ENCODE measurements around the gene SEC22C.
"Not testable (repeated sequence)": the region's sequence is repeated elsewhere in the genome, so short reads cannot be mapped to it uniquely, and the experiment has no call there.

Gene SEC22C

GRCh38 chr3:42602961-42603360, 21.2 kb upstream of the SEC22C start:
- H3K9ac ChIP-seq (ENCODE audit: insufficient read length, low read depth) = no peak overlapping the region
- H3K4me1 ChIP-seq (ENCODE audit: insufficient read depth, insufficient read length) = no peaks in the 10 kb centered on the region
- H3K36me3 ChIP-seq (ENCODE audit: insufficient read depth, insufficient read length, low read length) = peaks cover 43% of the 10 kb centered on the region

GRCh38 chr3:42601896-42602581, 20.3 kb upstream of the SEC22C start:
- no peaks in the 10 kb centered on the region for H3K9me3 ChIP-seq (ENCODE audit: insufficient read depth, low read length)
- no peaks in the 10 kb centered on the region for H3K27me3 ChIP-seq (ENCODE audit: insufficient read depth, insufficient read length)
- no peak for DNase-seq (ENCODE audit: low read depth, low spot score)
- peak overlapping the region; percentile 86 for H3K4me3 ChIP-seq (ENCODE audit: insufficient read length, low read depth)
- peak overlapping the region; percentile 98 for H3K9ac ChIP-seq (ENCODE audit: insufficient read length, low read depth)
- TF ChIP-seq YY1 (IDR thresholded peaks at IDR 0.05; ENCODE audit: insufficient read depth, insufficient read length) (no peak), ZNF274 (IDR thresholded peaks at IDR 0.05; ENCODE audit: low read depth, low read length) (no peak), SUZ12 (IDR thresholded peaks at IDR 0.05; ENCODE audit: extremely low read depth, insufficient read depth, insufficient read length) (no peak)
- peaks cover 34% of the 10 kb centered on the region for H3K36me3 ChIP-seq (ENCODE audit: insufficient read depth, insufficient read length, low read length)
- H3K4me1 ChIP-seq (ENCODE audit: insufficient read depth, insufficient read length) = no peaks in the 10 kb centered on the region

More at GRCh38 chr3:42602961-42603360, 21.2 kb upstream of the SEC22C start:
- no peak for DNase-seq (ENCODE audit: low read depth, low spot score)
- no peaks in the 10 kb centered on the region for H3K27me3 ChIP-seq (ENCODE audit: insufficient read depth, insufficient read length)
- TF ChIP-seq ZNF274 (IDR thresholded peaks at IDR 0.05; ENCODE audit: low read depth, low read length) = no peak
- TF ChIP-seq YY1 (IDR thresholded peaks at IDR 0.05; ENCODE audit: insufficient read depth, insufficient read length) = no peak
- TF ChIP-seq SUZ12 (IDR thresholded peaks at IDR 0.05; ENCODE audit: extremely low read depth, insufficient read depth, insufficient read length) = no peak
- no peak overlapping the region for H3K4me3 ChIP-seq (ENCODE audit: insufficient read length, low read depth)
- H3K9me3 ChIP-seq (ENCODE audit: insufficient read depth, low read length) = no peaks in the 10 kb centered on the region

- no peaks in the 10 kb centered on the region for H3K27me3 ChIP-seq (ENCODE audit: insufficient read depth, insufficient read length)
- peak; percentile 49 for DNase-seq (ENCODE audit: low read depth, low spot score)
- H3K4me1 ChIP-seq (ENCODE audit: insufficient read depth, insufficient read length) = no peaks in the 10 kb centered on the region
- peak overlapping the region; percentile 86 for H3K4me3 ChIP-seq (ENCODE audit: insufficient read length, low read depth)
- H3K36me3 ChIP-seq (ENCODE audit: insufficient read depth, insufficient read length, low read length) = peaks cover 29% of the 10 kb centered on the region
- H3K9me3 ChIP-seq (ENCODE audit: insufficient read depth, low read length) = no peaks in the 10 kb centered on the region
- H3K9ac ChIP-seq (ENCODE audit: insufficient read length, low read depth) = peak overlapping the region; percentile 98
- TF ChIP-seq ZNF274 (IDR thresholded peaks at IDR 0.05; ENCODE audit: low read depth, low read length) (no peak), SUZ12 (IDR thresholded peaks at IDR 0.05; ENCODE audit: extremely low read depth, insufficient read depth, insufficient read length) (no peak), YY1 (IDR thresholded peaks at IDR 0.05; ENCODE audit: insufficient read depth, insufficient read length) (no peak)
Observed at GRCh38 chr3:42600958-42601675, 19.4 kb upstream of the SEC22C start.

- Histone ChIP-seq H3K36me3 (ENCODE audit: insufficient read depth, insufficient read length, low read length) (peaks cover 32% of the 10 kb centered on the region), H3K27me3 (ENCODE audit: insufficient read depth, insufficient read length) (no peaks in the 10 kb centered on the region), H3K4me1 (ENCODE audit: insufficient read depth, insufficient read length) (no peaks in the 10 kb centered on the region), H3K4me3 (ENCODE audit: insufficient read length, low read depth) (peak within 1 kb of the TSS; percentile 86), H3K9me3 (ENCODE audit: insufficient read depth, low read length) (no peaks in the 10 kb centered on the region), H3K9ac (ENCODE audit: insufficient read length, low read depth) (peak within 1 kb of the TSS; percentile 98)
- DNase-seq (ENCODE audit: low read depth, low spot score) = peak; percentile 97
- TF ChIP-seq SUZ12 (IDR thresholded peaks at IDR 0.05; ENCODE audit: extremely low read depth, insufficient read depth, insufficient read length) = no peak
- TF ChIP-seq YY1 (IDR thresholded peaks at IDR 0.05; ENCODE audit: insufficient read depth, insufficient read length) = no peak
- no peak for TF ChIP-seq ZNF274 (IDR thresholded peaks at IDR 0.05; ENCODE audit: low read depth, low read length)
Observed at GRCh38 chr3:42600111-42600957, 18.6 kb upstream of the SEC22C start, which contains the start of gene NKTR. Gene NKTR, plus strand, starts transcription at chr3:42600686. Its CDS starts 321 bp downstream, at chr3:42601007.

- not testable (repeated sequence) for DNase-seq (ENCODE audit: low read depth, low spot score); H3K4me1 ChIP-seq (ENCODE audit: insufficient read depth, insufficient read length); H3K9ac ChIP-seq (ENCODE audit: insufficient read length, low read depth); H3K9me3 ChIP-seq (ENCODE audit: insufficient read depth, low read length); H3K27me3 ChIP-seq (ENCODE audit: insufficient read depth, insufficient read length); H3K4me3 ChIP-seq (ENCODE audit: insufficient read length, low read depth)
- peaks cover 42% of the 10 kb centered on the region for H3K36me3 ChIP-seq (ENCODE audit: insufficient read depth, insufficient read length, low read length)
Observed at GRCh38 chr3:42597098-42597497, 15.3 kb upstream of the SEC22C start.

GRCh38 chr3:42595682-42596081, 13.9 kb upstream of the SEC22C start:
- TF ChIP-seq YY1 (IDR thresholded peaks at IDR 0.05; ENCODE audit: insufficient read depth, insufficient read length) (no peak), SUZ12 (IDR thresholded peaks at IDR 0.05; ENCODE audit: extremely low read depth, insufficient read depth, insufficient read length) (no peak), ZNF274 (IDR thresholded peaks at IDR 0.05; ENCODE audit: low read depth, low read length) (no peak)
- Histone ChIP-seq H3K4me3 (ENCODE audit: insufficient read length, low read depth) (no peak overlapping the region), H3K9ac (ENCODE audit: insufficient read length, low read depth) (no peak overlapping the region), H3K4me1 (ENCODE audit: insufficient read depth, insufficient read length) (no peaks in the 10 kb centered on the region), H3K27me3 (ENCODE audit: insufficient read depth, insufficient read length) (no peaks in the 10 kb centered on the region), H3K36me3 (ENCODE audit: insufficient read depth, insufficient read length, low read length) (peaks cover 46% of the 10 kb centered on the region), H3K9me3 (ENCODE audit: insufficient read depth, low read length) (no peaks in the 10 kb centered on the region)
- DNase-seq (ENCODE audit: low read depth, low spot score) = no peak

GRCh38 chr3:42593635-42594034, 11.9 kb upstream of the SEC22C start:
- peaks cover 48% of the 10 kb centered on the region for H3K36me3 ChIP-seq (ENCODE audit: insufficient read depth, insufficient read length, low read length)
- no peaks in the 10 kb centered on the region for H3K4me1 ChIP-seq (ENCODE audit: insufficient read depth, insufficient read length)
- H3K9me3 ChIP-seq (ENCODE audit: insufficient read depth, low read length) = no peaks in the 10 kb centered on the region
- H3K27me3 ChIP-seq (ENCODE audit: insufficient read depth, insufficient read length) = no peaks in the 10 kb centered on the region
- H3K4me3 ChIP-seq (ENCODE audit: insufficient read length, low read depth) = no peak overlapping the region
- no peak for DNase-seq (ENCODE audit: low read depth, low spot score)
- H3K9ac ChIP-seq (ENCODE audit: insufficient read length, low read depth) = no peak overlapping the region
- TF ChIP-seq ZNF274 (IDR thresholded peaks at IDR 0.05; ENCODE audit: low read depth, low read length) (no peak), SUZ12 (IDR thresholded peaks at IDR 0.05; ENCODE audit: extremely low read depth, insufficient read depth, insufficient read length) (no peak), YY1 (IDR thresholded peaks at IDR 0.05; ENCODE audit: insufficient read depth, insufficient read length) (no peak)
